HCT116 (cell line): ENCODE results near the gene MTHFD2L.

Source experiments
- CTCF ChIP-seq, 3 experiments: fragments of 200-600 bp in 1 of 3; sonication (generic) in 1 of 3; IDR thresholded peaks in 2 of 3; conservative IDR thresholded peaks in 1 of 3; 2 replicates each; pipeline ENCODE4 v1.5.1; 2012 to 2017; ENCODE audit warnings: low read depth in 2 of 3, low read length in 2 of 3, antibody characterized with exemption in 1 of 3, borderline replicate concordance in 1 of 3, control low read depth in 1 of 3, mild to moderate bottlenecking in 1 of 3, mixed read lengths in 1 of 3, mixed run types in 1 of 3, moderate library complexity in 1 of 3; ENCODE audit not compliant: insufficient read depth in 1 of 3
- EZH2 ChIP-seq: fragments of 200-600 bp; sonication (generic); IDR thresholded peaks from 2 replicates; pipeline ENCODE4 v1.6.1; 2017; ENCODE audit warnings: antibody characterized with exemption, mixed run types
- EZH2phosphoT487 ChIP-seq: fragments of 200-600 bp; IDR thresholded peaks from 2 replicates; pipeline ENCODE4 v1.6.1; 2018; ENCODE audit warnings: antibody characterized with exemption, borderline replicate concordance
- MAX ChIP-seq: IDR thresholded peaks from 2 replicates; pipeline ENCODE4 v1.6.1; 2012
- POLR2A ChIP-seq: IDR thresholded peaks from 2 replicates; pipeline ENCODE4 v1.7.0; 2011; ENCODE audit warnings: borderline replicate concordance; ENCODE audit not compliant: insufficient read depth, insufficient read length; ENCODE audit errors: extremely low read depth
- POLR2AphosphoS5 ChIP-seq: IDR thresholded peaks from 2 replicates; pipeline ENCODE4 v1.6.1; 2011; ENCODE audit warnings: mild to moderate bottlenecking, low read depth, low read length, moderate library complexity
- REST ChIP-seq: IDR thresholded peaks from 2 replicates; pipeline ENCODE4 v1.6.1; 2012; ENCODE audit warnings: low read depth
- YY1 ChIP-seq: IDR thresholded peaks from 2 replicates; pipeline ENCODE4 v1.6.1; 2011; ENCODE audit warnings: low read length, low read depth, moderate library complexity, mild to moderate bottlenecking; ENCODE audit not compliant: insufficient replicate concordance; ENCODE audit errors: extremely low read depth
- ZFX ChIP-seq: fragments of 450-650 bp; IDR thresholded peaks from 2 replicates; pipeline ENCODE4 v1.6.1; 2017
- ZNF274 ChIP-seq: fragments of 200-500 bp; sonication (Bioruptor generic); IDR thresholded peaks from 2 replicates; pipeline ENCODE4 v1.6.1; 2014; ENCODE audit warnings: mild to moderate bottlenecking, low read depth, low read length, inconsistent platforms

- TF ChIP-seq ZNF274 = no peak
- no peak for TF ChIP-seq ZFX
- no peak for TF ChIP-seq POLR2AphosphoS5
- TF ChIP-seq MAX = 0 out of 2 replicates have a peak, but pooled peaks have one; percentile 22
- no peak for TF ChIP-seq CTCF (IDR thresholded peaks at IDR 0.05 in 2 of 3, conservative IDR thresholded peaks at IDR 0.05 in 1 of 3; ENCODE audit: borderline replicate concordance in 1 of 3, insufficient read depth in 1 of 3, low read depth in 2 of 3, low read length in 2 of 3)
- no peak for TF ChIP-seq POLR2A
- TF ChIP-seq EZH2 = no peak
- TF ChIP-seq YY1 = no peak
- TF ChIP-seq EZH2phosphoT487 = no peak
- TF ChIP-seq REST = no peak
Measured at GRCh38 chr4:74237425-74237966, 79.6 kb downstream of the MTHFD2L start.
